GM21576 (cell line): ENCODE results near the gene GSDME.

Experiments used
- ATAC-seq: cut with Tn5 transposase; IDR thresholded peaks from one replicate; pipeline ENCODE4 v1.9.1; 2021; ENCODE audit warnings: mild to moderate bottlenecking, moderate library complexity; ENCODE audit not compliant: unreplicated experiment

GSDME gene

DNA sequence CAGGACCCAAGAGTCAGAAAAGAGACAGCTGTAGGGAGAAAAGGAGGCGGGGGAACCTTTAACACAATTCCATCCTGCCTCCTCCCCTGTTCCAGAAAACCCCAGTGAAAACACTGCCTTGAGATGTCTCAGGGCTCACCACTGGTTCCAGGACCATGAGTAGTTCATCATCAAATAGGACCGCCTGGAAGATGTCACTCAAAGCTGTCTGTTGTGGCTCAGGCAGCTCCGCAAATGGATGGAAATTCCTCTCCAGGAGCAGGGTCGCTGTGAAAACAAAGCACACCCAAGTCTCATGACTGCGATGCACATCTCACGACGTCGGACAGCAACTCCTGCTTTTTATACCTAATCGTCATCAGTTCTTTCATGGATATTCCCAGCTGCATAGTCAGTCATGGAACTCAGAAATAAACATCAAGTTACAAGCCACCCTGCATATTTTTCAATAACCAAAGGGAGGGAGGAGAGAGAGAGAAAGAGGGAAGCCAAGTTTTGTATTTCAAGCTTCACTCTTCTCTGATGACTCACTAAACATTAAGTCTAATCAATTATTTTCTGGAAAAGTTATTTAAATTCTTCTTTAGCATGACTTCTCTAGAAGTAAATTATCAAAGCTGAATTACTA is 49.2 kb downstream of the GSDME start:
- ATAC-seq, result no peak

DNA sequence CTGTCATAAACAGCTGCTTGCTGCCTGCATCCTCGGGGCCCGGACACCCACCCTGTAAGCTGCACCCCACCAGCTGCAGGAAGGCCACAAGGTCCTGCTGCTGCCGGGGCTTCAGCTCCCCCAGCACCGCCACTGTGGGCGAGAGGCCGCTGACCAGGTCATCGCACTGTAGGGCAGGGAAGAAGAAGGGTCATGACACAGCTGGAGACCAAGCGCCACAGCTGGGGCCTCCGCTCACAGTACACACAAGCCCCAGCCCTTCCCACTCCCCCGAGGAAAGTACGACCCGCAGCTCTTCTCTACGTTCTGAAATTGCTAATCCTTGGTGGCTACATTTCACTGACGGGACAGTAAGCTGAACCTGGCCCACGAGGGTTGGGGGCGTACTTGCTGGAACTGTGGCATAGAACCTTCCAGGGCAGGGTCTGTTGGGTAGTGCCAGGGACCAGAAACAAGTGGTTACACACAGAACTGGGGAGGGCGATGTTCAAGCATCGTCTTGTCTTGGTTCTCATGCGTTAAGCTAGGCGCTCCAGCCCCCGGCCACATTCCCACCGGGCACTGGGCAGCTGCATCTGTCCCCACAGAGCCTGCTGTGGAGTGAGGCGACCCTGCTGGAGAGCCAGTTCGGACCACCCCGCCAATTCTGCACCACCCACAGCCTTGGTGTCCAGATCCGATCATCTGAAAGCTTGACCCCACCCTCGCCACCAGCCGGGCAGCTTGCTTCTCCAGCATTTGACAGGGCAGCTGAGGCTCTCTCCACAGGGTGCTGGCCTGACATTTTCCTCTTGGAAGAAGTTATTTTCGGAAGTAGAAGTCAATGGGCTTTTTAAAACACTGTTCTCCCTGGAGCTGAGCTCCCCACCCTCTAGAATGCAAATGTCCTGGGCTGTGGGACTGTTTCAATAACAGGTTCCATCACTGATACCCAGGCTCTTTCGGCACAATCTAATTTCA is 50.8 kb downstream of the GSDME start:
- ATAC-seq, result no peak

DNA sequence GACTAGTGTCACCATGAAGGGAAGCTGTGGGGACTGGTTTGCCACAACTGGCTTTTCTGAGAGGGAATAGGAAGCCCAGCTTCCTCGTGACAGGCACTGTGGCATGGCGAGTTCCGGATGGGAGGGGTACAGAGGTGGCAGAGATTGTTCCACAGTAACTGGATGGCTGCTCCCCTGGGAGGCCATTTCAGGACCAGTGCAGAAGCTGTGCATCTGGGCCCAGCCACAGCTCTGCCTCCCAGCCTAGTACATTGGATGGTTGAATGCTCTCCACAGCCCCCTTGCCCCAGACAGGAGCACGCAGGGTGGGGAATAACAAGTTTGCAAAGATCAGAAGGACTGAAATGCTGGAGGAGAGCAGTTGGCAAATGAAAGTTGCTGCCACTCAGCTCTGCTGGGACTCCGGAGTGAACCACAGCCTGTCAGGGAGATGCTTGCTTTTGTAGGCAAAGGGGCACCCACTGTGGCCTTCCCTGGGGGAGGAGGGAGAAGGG is 51.8 kb downstream of the GSDME start:
- no peak for ATAC-seq

DNA sequence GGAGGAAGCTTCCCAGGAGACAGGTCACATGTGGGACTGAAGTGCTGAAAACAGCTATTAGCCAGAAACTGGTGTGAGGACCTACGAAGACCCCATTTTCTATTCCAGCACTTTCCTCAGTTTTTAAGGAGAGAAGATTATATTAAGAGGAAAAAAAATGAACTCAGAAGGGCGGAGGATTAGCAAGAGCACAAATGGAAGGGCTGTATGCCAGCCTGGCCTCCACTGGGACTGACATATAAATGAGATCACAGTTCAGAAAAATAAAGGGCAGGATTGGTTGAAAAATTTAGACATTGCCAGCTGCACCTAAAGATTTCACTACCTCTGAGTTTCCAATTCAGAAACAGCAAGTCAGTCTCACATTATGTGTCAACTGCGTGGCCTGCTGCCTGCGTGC is 53.0 kb downstream of the GSDME start:
- ATAC-seq, result no peak

DNA sequence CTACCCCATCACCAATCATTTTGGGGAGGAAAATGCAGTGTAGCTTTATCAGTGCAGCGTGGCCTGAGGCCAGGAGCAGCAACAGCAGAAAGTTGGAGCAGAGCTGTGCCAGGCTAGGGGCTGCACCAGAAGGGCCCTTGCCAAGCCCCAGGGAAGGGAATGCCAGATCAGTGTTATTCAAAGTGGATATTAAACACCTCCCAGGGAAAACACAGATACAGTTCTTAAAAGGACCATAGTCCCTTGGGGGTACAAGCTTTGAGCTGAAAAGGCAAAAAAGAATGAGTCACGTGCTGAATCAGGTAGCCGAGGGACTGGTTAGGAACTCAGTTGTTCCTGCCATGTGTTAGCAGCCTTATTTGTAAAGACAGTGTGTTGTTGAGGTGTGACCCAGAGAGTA is 54.0 kb downstream of the GSDME start:
- no peak for ATAC-seq

DNA sequence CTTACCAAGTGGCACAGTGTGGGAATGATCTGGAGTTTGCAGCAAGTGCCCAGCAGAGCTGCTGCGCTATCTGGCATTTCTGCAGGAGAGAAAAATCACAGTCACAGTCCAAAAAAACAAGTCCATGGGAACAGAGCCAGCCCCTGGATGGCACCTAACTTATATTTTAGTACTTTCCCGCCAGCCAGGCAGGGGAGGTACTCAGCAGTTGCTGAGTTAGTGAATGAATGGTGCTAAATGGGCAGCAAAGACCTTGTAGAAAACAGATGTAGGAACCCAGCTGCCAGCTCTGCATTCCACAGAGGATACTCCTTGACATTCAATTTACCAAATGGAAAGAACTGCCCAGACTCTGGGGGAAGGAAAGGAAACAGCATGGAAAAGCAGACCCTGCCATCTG is 54.5 kb downstream of the GSDME start:
- no peak for ATAC-seq

DNA sequence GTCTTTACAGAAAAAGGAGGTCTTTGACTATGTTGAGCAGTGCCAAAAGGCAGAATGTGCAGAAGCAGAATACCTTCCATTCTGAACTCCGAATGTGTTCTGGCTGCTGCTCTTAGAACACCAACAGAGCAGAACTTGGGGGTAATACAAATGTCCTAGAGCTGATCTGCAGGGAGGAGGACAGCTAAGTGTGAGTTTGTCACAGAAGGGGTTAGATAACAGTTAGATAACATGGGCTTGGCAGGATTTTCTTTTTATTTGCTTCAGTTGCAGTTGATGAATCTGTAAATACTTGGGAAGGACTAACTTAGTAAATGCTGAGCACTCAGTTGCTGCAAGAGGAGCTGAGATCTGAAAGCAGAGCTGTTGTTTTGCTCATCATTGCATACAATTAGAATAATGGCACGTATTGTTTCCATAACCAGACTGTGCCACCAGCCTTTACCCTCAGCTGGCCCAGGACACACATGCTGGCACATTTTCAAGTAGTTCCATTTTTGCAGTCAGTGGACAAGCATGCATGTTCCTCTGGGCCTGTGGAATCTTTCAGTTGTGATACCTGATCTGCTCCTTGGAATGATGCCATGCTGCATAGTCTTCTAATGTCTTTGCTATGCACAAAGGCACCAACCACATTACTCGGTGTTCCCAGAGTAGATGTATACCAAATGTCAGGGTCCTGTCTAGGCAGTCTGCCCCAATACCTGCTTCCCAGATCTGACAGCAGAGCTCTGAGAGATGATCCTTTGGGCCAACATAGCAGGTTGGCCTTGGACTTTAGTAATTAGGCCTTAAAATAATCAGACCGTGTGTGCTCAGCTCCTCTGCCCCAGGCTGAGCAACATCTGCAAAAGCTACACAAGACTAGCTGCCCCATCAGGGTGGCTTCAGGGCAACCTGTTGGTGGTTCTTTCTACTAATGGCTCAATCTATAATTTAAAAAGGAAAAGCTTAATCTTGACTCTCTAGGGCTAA is 55.7 kb downstream of the GSDME start:
- ATAC-seq, result no peak

DNA sequence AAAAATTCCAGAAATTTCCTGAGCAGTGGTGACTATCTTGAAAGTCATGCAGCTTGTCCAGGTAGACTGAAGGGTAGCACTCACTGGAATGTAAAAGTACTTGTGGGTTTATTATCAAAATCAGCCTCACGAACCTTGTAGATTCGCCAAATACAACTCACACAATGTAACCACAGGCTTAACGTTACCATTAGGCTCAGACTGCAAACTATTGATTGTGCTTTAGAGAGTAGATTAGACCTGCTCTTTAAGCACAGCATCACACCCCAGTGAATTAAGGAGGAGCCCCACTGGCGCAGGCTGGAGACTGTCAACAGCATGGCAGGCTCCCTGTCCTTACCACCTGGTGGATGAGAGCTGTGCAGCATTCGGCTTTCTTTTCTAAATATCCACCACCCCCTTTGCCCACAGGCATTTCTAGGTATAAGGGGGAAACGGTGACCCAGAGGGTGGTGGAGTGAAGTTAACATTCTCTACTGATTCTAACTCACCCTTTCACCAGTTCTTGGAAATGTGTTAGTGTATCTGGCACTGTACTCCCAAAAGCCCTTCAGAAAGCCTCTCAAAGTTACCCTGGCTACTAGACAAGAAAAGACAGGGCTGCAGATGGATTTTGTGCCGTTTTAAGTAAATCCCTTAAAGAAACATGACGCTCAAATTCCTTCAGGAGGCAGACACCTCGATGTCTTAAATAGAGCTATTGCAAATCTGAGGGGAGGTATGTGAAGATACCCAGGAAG is 56.6 kb downstream of the GSDME start:
- no peak for ATAC-seq

DNA sequence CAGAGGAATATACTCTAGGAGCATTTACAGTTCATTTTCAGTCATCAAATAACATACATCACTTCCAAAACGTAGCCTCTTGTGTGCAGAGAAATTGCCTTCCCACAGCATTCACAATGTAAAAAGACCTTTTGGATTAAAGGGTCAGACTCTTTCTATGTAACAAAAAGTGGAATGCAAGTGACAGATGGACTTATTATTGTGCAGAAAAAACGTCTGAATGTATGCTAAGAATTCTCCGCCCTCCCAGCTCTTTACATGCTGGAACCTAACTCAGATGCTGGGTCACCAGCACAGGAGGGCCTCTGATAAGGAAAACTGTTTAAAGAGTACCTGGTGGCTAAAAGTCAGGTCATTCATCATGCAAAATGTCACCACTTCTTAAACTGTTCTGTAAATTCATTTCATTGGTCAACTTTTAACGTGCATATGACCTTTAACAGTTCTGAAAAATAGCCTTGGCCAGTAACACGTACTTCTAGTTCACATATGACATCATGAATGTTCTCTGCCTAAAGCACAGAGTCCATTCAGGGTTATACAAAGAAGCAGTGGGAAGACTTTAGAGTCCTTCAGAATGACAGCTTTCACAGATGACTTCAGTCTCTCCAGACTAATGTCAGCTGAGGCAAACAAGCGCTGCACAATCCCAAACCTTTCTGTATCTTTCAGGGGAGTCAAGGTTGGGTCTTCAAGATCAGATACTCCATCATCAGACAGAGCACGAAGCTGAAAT is 58.6 kb downstream of the GSDME start:
- no peak for ATAC-seq

DNA sequence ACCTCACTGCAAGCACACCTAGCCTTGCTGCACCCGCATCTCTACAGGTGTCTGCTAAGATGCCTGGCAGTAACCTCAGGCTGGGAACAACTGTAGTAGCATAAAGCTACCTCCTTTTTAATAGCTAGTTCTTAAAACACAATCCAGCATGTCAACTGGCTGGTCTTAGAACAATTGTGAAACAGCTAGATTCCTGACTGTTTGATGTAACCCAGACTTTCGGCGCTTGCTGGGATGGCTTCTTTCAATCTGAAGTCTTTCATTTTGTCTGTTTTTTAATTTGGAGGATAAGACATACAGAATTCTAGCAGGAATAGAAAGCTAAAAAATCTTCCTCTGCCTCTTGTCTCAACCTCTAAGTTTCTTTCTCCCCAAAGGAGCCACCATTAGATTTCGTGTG is 59.8 kb downstream of the GSDME start:
- ATAC-seq, result no peak

DNA sequence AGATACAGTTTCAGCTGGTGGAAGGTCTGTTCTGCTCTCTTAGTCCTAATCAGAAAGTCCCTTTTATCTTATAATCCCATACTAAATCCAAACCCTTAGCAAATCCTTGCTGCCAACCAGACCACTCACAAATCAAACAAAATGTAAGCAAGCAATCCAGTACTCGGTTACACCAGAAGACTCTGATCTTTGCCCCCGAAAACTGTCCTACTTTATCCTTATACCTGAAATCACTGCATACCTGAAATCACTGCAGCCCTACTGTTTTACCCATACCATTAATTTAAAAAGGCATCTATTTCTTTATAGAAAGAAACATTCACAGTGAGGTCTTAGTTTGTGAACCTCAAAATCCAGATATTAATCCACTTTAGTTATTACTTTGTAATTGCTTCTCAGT is 64.7 kb downstream of the GSDME start:
- ATAC-seq, result no peak

DNA sequence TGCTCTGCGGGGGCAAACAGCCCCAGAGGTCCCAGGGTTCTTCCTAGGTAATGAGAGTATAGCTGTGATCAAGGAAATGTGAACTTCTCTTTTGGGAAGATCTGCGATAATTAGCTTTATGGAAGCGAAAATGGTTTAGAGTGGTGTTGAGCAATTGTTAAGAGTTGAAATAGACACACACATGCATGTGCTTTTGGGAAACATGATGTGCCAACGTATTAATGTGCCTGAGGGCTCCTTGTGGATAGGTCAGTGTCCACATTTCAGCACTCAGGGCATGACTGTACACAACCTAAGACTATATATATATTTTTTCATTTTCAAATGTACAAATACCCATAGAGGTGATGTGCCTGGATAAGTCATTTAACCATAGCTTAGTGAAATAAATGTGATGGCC is 67.0 kb downstream of the GSDME start:
- no peak for ATAC-seq

DNA sequence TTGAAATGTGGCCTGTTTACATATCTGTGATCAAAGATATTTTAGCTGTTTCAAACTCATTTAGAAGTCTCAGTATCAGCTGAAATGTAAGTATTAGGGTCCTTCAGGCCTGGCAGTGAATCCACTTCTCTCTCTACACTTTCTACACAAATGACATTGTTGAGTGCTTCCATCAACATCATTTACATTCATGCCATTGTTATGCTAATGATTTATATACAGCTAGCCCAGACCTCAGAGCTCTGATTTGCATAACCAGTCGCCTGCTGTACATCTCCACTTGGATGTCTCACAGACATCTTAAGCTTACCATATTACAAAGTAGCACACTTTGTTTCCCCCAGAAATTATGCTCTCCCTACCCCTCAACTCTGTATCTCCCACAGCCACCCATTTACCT is 71.6 kb downstream of the GSDME start:
- no peak for ATAC-seq

DNA sequence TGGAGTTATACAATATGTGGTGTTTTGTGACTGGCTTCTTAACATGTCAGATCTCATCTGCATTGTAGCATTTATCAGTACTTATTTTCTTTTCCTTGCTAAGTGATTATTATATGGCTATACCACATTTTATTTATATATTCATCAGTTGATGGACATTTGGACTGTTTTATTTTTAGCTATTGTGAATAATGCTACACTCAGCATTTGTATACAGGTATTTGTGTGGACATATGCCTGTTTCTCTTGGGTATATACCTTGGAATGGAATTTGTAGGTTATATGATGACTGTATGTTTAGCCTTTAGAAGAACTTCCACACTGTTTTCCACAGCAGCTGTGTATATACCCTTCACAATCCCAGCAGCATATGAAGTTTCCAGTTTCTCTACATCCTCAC is 86.5 kb downstream of the GSDME start:
- ATAC-seq, result no peak

DNA sequence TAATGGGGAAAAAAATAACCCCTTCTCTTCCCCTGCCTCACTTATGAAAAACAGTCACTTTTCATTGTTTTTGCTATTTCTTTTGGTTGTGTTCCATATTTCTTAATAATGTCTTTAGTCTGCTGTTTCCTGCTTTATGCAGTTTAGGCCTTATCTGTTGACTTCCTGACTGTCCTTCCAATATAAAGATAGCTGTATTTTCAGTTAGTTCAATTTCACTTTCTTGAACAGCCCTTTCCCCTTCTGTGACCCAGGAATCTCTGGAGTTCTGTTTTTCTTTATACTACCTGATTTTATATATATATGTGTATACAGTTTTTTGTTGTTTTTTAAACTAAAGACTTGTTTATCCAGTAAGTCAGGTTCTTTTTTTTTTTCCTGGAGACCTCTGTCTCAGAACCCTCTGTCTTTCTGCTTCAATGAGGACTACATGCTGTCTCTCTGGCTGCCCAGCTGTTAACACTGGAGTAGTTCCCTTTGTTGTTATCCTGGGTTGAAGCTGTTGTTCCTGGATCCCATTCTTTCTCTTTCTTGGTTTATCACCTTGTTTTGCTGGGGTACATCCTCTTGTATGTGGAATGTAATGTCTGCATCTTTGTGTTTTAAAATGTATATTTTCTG is 87.2 kb downstream of the GSDME start:
- no peak for ATAC-seq

DNA sequence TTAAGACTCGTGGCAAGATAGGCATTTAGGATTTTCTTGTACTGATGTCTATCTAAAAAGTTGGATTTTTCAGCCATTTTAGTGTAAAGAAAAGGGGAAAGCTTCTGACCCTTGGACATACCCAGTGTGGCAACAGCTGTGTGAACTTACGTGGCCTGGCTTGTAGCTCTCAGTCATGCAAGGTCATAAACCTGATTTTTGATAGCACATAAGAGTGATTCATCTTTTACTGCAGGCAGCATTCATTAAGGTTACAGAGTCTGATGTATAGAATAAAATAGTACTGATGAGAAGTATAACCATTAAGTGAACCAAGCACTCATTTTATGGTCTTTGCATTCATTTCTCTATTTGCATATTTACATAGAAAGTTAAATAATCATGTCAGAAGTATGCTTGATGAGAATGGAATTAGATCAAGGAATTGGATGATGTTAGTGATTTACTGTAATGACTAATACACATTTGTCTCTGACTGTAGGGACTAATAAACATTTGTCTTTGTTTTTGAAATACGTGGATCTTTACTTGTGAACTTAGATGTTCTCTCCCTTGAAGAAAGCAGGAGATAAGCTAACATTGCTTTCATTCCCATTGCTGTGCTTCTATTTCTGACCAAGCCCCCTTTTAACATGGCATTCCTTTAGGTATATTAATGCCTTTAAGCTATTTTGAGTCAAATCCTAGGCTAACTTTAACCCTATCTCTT is 88.2 kb downstream of the GSDME start:
- ATAC-seq, result no peak

DNA sequence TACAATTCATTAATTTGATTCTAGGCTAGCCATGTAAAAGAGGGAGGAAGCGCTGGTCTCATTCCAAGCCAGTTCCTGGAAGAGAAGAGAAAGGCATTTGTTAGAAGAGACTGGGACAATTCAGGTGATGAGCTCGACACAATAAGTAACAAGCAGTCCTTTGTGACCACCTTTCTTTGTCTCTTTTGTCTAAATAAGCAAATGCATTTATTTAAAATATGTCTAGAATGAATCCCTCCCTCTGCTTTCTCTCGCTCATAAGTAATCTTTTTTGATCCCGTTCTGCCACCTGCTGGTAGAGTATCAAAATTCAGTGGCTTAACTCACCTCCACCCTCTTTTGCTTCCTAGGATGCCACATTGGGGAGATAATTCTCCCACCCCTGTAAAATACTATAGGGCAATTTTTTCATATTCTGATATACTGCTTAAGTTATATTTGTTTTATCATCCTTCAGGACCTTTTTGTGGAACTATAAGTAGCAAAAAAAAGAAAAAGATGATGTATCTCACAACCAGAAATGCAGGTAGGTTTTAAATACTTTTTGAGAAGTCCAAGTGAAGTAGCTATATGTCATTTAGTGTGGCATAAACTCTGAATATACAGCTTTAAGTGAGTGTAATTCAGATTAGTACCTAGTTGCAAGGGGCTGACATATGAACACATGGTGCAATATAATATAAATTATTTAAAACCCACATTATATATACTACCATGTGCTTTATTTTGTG is 91.5 kb downstream of the GSDME start:
- no peak for ATAC-seq

DNA sequence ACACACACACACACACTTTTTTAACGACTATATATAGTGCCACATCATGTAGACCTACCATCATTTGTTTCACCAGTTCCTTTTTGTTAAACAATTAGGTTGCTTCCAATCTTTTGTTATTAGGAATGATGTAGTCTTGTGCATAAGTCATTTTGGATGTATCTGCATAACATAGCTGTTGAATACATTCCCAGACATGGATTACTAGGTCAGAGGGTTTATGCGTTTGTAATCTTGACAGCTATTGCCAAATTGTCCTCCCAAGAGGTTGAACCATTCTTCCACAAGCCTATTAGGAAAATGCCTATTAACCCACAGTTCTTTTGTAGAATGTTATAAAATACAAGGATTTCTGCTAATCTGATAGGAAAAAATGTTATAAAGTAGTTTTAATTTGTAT is 96.7 kb downstream of the GSDME start:
- ATAC-seq, result no peak
